ENCODE measurements around the gene FOXL2. TPM values are rescaled to one million over a fixed set of nuclear protein-coding genes. Genes with fewer than 3 reads are reported as not detected.
A peak's percentile ranks its signal among the peaks of the same experiment; 100 is the strongest.
"Not testable (repeated sequence)": the region's sequence is repeated elsewhere in the genome, so short reads cannot be mapped to it uniquely, and the experiment has no call there.

Gene FOXL2
- total RNA-seq, 1 donor from 2014 or later: not detected

DNA sequence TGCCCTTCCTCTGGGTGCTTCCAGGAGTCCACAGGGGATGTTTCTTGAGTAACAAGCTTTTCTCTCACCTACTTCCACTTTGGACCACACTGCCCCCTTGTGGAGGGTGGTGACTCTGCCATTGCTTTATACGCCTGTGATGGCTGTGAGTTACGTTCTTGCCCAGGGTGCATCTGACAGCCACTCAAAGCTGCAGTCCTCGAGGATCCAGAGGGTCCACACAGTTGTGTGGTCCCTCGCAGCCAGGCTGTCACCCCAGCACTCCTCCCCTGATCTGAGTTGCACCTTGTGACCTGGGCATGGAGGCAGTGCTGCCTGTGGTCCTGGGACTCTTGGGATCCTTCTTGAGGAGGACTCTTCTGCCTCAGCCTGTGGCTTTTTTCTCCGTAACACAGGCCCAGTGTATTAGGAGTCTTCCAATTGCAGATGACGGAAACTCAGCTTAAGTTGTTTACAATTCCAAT is 23.4 kb downstream of the FOXL2 start:
- intact Hi-C loops (cut with DNase I): no loop called here
- H3K27me3 ChIP-seq (ENCODE audit: low read depth): no peaks in the 10 kb centered on the region
- peak; percentile 87 for DNase-seq
- H3K9me3 ChIP-seq: no peaks in the 10 kb centered on the region
- no peak overlapping the region for H3K4me3 ChIP-seq
- peak; percentile 86 to 92 for ATAC-seq
- H3K27ac ChIP-seq: no peak overlapping the region
- TF ChIP-seq, protein P1, sequence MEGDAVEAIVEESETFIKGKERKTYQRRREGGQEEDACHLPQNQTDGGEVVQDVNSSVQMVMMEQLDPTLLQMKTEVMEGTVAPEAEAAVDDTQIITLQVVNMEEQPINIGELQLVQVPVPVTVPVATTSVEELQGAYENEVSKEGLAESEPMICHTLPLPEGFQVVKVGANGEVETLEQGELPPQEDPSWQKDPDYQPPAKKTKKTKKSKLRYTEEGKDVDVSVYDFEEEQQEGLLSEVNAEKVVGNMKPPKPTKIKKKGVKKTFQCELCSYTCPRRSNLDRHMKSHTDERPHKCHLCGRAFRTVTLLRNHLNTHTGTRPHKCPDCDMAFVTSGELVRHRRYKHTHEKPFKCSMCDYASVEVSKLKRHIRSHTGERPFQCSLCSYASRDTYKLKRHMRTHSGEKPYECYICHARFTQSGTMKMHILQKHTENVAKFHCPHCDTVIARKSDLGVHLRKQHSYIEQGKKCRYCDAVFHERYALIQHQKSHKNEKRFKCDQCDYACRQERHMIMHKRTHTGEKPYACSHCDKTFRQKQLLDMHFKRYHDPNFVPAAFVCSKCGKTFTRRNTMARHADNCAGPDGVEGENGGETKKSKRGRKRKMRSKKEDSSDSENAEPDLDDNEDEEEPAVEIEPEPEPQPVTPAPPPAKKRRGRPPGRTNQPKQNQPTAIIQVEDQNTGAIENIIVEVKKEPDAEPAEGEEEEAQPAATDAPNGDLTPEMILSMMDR (IDR thresholded peaks at IDR 0.05): peak; percentile 94
- H3K4me1 ChIP-seq: no peaks in the 10 kb centered on the region
- no peaks in the 10 kb centered on the region for H3K36me3 ChIP-seq

DNA sequence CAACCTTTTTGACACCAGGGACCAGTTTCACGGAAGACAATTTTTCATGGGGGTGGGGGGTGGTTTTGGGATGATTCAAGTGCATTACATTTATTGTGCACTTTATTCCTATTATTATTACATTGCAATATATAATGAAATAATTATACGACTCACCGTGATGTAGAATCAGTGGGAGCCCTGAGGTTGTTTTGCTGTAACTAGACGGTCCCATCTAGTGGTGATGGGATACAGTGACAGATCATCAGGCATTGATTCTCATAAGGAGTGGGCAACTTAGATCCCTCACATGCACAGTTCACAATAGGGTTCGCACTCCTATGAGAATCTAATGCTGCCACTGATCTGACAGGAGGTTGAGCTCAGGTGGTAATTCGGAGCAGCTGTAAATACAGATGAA is 24.5 kb downstream of the FOXL2 start:
- ATAC-seq; H3K4me1 ChIP-seq; H3K9me3 ChIP-seq; H3K36me3 ChIP-seq; H3K27ac ChIP-seq; H3K4me3 ChIP-seq; intact Hi-C loops (cut with DNase I); DNase-seq; H3K27me3 ChIP-seq (ENCODE audit: low read depth): not testable (repeated sequence)

DNA sequence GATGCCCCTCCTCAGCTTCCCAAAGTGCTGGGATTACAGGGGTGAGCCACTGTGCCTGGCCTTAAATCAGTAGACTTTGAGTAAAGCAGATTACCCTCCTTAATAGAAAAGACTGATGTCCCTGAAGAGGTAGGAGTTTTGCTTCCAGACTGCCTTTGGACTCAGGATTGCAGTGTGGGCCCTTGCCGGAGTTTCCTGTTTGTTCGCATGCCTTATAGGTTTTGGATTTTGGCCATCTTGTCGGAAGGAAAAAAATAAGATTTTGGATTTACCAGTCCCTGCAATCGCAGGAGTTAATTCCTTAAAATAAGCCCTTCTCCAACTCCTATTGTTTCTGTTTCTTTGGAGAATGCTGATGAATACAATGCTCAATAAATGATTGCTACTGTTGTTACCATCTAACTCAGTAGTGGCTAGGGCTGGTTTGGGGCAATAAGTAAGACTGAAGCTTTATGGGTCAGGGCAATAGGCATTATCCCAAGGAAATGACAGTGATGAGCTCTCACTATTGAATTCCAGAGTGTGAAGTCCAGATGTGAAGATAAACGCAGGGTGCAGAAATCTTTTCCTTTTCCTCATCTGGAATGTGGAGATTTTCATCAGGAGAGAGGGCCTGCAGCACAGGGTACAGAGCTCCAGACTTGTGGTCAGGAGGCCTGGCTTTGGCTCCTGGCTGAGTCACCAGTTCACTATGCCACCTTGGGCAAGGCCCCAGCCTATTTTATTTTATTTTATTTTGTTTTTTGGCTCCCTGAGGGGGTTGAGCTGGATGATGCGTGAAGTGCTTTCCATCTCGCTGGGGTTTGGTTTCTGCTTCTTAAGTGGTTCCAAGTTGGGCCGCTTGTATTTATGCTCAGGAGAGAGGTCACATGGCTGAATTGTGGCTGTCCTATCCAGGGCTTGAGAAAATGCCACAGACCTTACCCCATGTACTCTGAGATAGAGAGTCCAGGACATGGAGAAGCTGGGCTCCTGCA is 25.3 kb downstream of the FOXL2 start:
- ATAC-seq: peak; percentile 64 to 73
- H3K36me3 ChIP-seq: no peaks in the 10 kb centered on the region
- H3K27ac ChIP-seq: no peak overlapping the region
- no peak for DNase-seq
- TF ChIP-seq, protein P1 (IDR thresholded peaks at IDR 0.05): no peak
- H3K4me1 ChIP-seq: peaks cover 1% of the 10 kb centered on the region
- intact Hi-C loops (cut with DNase I): no loop called here
- H3K27me3 ChIP-seq (ENCODE audit: low read depth): no peaks in the 10 kb centered on the region
- H3K9me3 ChIP-seq: no peaks in the 10 kb centered on the region
- no peak overlapping the region for H3K4me3 ChIP-seq

DNA sequence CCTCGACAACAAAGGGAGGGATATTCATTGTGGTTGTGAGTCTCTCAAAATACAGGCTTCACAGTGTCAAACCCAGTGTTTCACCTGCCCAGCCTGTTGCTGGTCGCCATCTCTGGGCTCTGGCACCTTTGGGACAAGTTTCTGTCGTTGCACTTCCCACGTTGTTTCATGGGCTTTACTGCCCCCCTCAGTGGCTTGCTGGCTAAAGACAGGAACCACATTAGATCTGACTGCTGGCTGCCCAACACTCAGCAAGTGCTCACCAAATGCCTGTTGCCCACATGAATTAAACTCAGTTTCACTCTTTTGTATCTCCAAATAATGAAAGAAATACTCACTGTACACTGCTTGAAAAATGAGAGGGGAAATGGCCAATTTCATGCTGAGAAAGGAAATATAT is 27.6 kb downstream of the FOXL2 start:
- Histone ChIP-seq H3K27ac (no peak overlapping the region), H3K36me3 (no peaks in the 10 kb centered on the region), H3K4me1 (peaks cover 17% of the 10 kb centered on the region), H3K9me3 (no peaks in the 10 kb centered on the region), H3K4me3 (no peak overlapping the region), H3K27me3 (ENCODE audit: low read depth) (no peaks in the 10 kb centered on the region)
- TF ChIP-seq, protein P1 (IDR thresholded peaks at IDR 0.05): no peak
- ATAC-seq (no peak), DNase-seq (no peak)
- intact Hi-C loops (cut with DNase I): loop anchor here (10.0 kb wide), 2 partner anchors 225 to 325 kb away; partner anchors contain the start of gene CEP70

DNA sequence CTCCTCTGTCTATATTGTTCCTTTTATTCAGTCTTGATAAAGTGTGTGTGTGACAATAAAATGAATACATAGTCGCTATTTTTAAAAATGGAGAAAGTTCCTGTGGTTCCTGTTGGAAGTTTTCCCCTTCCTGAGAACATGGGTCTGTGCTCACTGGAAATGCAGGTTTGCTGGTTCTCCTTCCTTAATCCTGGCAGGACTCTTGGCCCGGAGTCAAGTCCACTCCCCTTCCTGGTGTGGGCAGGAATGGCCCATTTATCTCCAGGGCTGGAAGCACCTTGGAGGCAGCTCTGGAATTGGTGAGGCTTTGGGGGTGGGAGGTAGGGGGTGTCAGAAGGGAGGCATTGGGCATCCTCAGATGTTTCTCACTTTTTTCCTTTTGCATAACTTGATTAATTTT is 30.1 kb downstream of the FOXL2 start:
- Histone ChIP-seq H3K27ac (no peak overlapping the region), H3K36me3 (no peaks in the 10 kb centered on the region), H3K9me3 (no peaks in the 10 kb centered on the region), H3K4me1 (peaks cover 17% of the 10 kb centered on the region), H3K27me3 (ENCODE audit: low read depth) (no peaks in the 10 kb centered on the region), H3K4me3 (no peak overlapping the region)
- DNase-seq (peak; percentile 66), ATAC-seq (no peak)
- intact Hi-C loops (cut with DNase I): loop anchor here (10.0 kb wide), 2 partner anchors 222 to 322 kb away; partner anchors contain the start of gene CEP70
- TF ChIP-seq, protein P1 (IDR thresholded peaks at IDR 0.05): no peak

Measured in lower lobe of right lung (tissue), 2 donors.